ENCODE measurements around the gene GJC2.

DNA sequence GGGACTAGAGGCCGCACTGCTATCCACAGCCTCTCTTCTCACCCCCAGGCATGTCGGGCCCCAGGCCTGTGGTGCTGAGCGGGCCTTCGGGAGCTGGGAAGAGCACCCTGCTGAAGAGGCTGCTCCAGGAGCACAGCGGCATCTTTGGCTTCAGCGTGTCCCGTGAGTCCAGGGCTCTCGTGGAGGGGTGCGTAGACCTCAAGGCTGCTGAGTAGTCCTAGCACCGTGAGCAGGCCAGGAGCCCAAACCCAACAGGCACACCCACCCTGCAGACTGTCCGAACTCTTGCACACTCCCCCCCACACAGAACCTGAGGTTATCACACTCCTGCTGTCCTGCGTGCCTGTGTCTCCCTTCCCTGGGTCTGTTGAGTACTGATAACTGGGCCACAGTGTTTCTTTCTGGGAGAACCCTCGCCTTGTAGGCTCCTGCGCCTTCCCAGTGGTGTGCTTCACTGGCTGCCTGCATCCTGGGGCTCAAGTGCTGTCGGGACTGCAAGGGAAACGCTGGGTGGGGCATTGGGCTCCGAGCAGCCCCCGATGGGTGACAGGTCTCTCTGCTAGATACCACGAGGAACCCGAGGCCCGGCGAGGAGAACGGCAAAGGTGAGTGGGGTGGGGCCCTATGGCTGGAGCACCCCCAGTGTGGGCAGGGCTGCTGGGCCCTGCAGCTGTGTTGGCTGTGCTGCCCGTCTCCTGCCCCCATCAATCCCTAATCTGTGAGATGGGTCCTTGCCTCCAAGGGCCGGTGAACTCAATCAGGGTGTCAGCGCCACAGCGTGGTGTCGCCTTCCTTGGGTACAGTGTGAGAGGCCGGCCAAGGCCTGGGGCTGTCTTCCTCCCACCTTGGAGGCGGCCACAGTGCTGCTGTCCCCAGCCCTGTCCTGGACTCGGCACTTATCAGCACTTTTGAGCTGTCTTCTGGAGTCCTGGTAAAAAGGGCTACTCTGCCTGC, 4.0 kb upstream of the GJC2 start:
- TF ChIP-seq CTCF (IDR thresholded peaks at IDR 0.05) (no peak), EP300 (IDR thresholded peaks at IDR 0.05) (no peak), POLR2A (IDR thresholded peaks at IDR 0.05) (no peak)

All from tibial nerve (tissue), 4 donors.